ENCODE measurements around the gene RAG2.

The RAG2 gene

GRCh38 chr11:36581536-36581935, 16.5 kb downstream of the RAG2 start:
- peaks cover 5% of the 10 kb centered on the region for H3K27me3 ChIP-seq (ENCODE audit: insufficient read depth, poor library complexity, severe bottlenecking)
- DNase-seq (ENCODE audit: low read depth in 1 of 2, low spot score in 1 of 2) = no peak
- TF ChIP-seq REST (IDR thresholded peaks at IDR 0.05; ENCODE audit: insufficient replicate concordance, low read depth) (no peak), POLR2AphosphoS5 (IDR thresholded peaks at IDR 0.05; ENCODE audit: low read depth) (no peak)
- H3K27ac ChIP-seq (replicated peaks) = no peak overlapping the region
- H3K4me3 ChIP-seq (replicated peaks; ENCODE audit: insufficient read depth, low read length) = no peak overlapping the region

GRCh38 chr11:36578458-36578857, 19.6 kb downstream of the RAG2 start:
- H3K4me3 ChIP-seq (replicated peaks; ENCODE audit: insufficient read depth, low read length) = no peak overlapping the region
- TF ChIP-seq CTCF (IDR thresholded peaks at IDR 0.05; ENCODE audit: insufficient read depth, low read length) = no peak
- no peak for TF ChIP-seq SPI1 (IDR thresholded peaks at IDR 0.05; ENCODE audit: borderline replicate concordance, low read depth)
- no peak for DNase-seq (ENCODE audit: low read depth in 1 of 2, low spot score in 1 of 2)
- H3K27ac ChIP-seq (replicated peaks) = no peak overlapping the region
- H3K27me3 ChIP-seq (ENCODE audit: insufficient read depth, poor library complexity, severe bottlenecking) = peaks cover 5% of the 10 kb centered on the region

- Histone ChIP-seq H3K27me3 (ENCODE audit: insufficient read depth, poor library complexity, severe bottlenecking) (peaks cover 5% of the 10 kb centered on the region), H3K27ac (replicated peaks) (no peak overlapping the region), H3K4me3 (replicated peaks; ENCODE audit: insufficient read depth, low read length) (no peak overlapping the region)
- DNase-seq (ENCODE audit: low read depth in 1 of 2, low spot score in 1 of 2) = no peak
- TF ChIP-seq CTCF (IDR thresholded peaks at IDR 0.05; ENCODE audit: insufficient read depth, low read length) = no peak
Observed at GRCh38 chr11:36577859-36578258, 20.2 kb downstream of the RAG2 start.

GRCh38 chr11:36577373-36577772, 20.7 kb downstream of the RAG2 start:
- DNase-seq (ENCODE audit: low read depth in 1 of 2, low spot score in 1 of 2) = no peak
- TF ChIP-seq REST (IDR thresholded peaks at IDR 0.05; ENCODE audit: insufficient replicate concordance, low read depth) (no peak), GABPA (IDR thresholded peaks at IDR 0.05; ENCODE audit: low read depth) (no peak)
- no peak overlapping the region for H3K4me3 ChIP-seq (replicated peaks; ENCODE audit: insufficient read depth, low read length)
- peaks cover 5% of the 10 kb centered on the region for H3K27me3 ChIP-seq (ENCODE audit: insufficient read depth, poor library complexity, severe bottlenecking)
- no peak overlapping the region for H3K27ac ChIP-seq (replicated peaks)

- H3K27ac ChIP-seq (replicated peaks) = no peak overlapping the region
- H3K27me3 ChIP-seq (ENCODE audit: insufficient read depth, poor library complexity, severe bottlenecking) = peaks cover 5% of the 10 kb centered on the region
- DNase-seq (ENCODE audit: low read depth in 1 of 2, low spot score in 1 of 2) = no peak
- no peak overlapping the region for H3K4me3 ChIP-seq (replicated peaks; ENCODE audit: insufficient read depth, low read length)
- TF ChIP-seq GABPA (IDR thresholded peaks at IDR 0.05; ENCODE audit: low read depth) = no peak
- TF ChIP-seq REST (IDR thresholded peaks at IDR 0.05; ENCODE audit: insufficient replicate concordance, low read depth) = no peak
- no peak for TF ChIP-seq CTCF (IDR thresholded peaks at IDR 0.05; ENCODE audit: insufficient read depth, low read length)
- no peak for TF ChIP-seq SPI1 (IDR thresholded peaks at IDR 0.05; ENCODE audit: borderline replicate concordance, low read depth)
- TF ChIP-seq POLR2AphosphoS5 (IDR thresholded peaks at IDR 0.05; ENCODE audit: low read depth) = no peak
Observed at GRCh38 chr11:36574486-36574885, 23.6 kb downstream of the RAG2 start.

Data from HL-60 (cell line).